GM12864 (cell line): Measurements from ENCODE around the gene PMEPA1.
A peak's percentile ranks its signal among the peaks of the same experiment; 100 is the strongest.

Experiments
- DNase-seq: peaks from one replicate; pipeline ENCODE4 v3.0.0-alpha.2; 2011; ENCODE audit warnings: low read depth
- H3K4me3 ChIP-seq: 2 replicates; pipeline ENCODE4 v1.5.1; 2011; ENCODE audit warnings: mild to moderate bottlenecking, low read depth, low read length, control low read depth
- TF ChIP-seq, protein P1 (sequence below): IDR thresholded peaks from 2 replicates; pipeline ENCODE4 v1.5.1; 2011; ENCODE audit warnings: low read depth, mild to moderate bottlenecking, moderate library complexity, low read length, control low read depth, inconsistent platforms; ENCODE audit errors: missing control alignments

Gene PMEPA1

DNA sequence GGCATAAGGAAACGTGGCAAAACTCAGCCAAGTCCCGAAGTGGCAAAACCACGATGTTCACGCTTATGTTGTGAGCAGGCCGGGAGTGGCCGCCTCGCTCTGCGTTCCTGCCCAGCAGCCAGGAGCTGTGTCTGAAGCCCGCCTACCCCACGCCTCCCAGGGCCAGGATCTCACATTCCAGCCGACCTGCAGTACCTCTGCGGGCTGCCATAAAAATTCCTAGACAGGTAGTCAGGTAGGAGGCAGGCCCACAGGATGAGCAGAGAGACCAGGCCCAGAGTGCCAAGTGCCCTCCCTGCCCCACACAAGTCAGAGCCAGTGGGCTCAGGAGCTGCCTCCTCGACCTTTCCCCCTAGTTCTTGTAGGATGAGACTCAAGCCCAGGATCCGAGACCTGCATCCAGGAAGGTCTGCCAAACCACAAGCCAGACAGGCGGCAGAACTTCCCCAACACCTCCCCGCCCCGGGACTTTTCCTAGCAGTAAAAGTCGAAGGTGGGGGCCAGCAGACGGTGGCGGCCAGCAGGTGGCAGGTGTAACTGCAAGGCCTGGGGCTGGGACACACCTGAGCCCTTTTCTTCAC lies 16.7 kb downstream of the PMEPA1 start:
- no peak overlapping the region for H3K4me3 ChIP-seq
- no peak for DNase-seq
- TF ChIP-seq, protein P1, sequence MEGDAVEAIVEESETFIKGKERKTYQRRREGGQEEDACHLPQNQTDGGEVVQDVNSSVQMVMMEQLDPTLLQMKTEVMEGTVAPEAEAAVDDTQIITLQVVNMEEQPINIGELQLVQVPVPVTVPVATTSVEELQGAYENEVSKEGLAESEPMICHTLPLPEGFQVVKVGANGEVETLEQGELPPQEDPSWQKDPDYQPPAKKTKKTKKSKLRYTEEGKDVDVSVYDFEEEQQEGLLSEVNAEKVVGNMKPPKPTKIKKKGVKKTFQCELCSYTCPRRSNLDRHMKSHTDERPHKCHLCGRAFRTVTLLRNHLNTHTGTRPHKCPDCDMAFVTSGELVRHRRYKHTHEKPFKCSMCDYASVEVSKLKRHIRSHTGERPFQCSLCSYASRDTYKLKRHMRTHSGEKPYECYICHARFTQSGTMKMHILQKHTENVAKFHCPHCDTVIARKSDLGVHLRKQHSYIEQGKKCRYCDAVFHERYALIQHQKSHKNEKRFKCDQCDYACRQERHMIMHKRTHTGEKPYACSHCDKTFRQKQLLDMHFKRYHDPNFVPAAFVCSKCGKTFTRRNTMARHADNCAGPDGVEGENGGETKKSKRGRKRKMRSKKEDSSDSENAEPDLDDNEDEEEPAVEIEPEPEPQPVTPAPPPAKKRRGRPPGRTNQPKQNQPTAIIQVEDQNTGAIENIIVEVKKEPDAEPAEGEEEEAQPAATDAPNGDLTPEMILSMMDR = peak; percentile 41

DNA sequence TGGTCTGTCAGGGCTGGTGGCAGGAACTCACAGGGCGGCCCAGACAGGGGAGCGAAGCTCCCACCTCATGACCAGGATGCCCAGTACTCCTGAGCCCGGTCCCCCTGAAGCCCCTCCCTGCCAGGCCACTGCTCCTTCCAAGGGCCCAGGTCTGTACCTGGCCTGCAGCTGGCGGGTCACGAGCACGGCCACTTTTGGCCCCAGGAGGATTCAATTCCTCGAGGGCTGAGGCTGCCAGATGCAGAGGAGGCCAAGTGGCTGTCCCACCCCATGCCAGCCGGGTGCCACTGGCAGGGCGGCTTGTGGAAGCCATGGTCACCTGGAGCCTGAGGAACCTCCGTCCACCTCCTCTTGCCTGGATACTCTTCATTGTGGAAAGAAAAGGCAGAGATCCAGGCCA lies 17.4 kb downstream of the PMEPA1 start:
- TF ChIP-seq, protein P1 = no peak
- no peak overlapping the region for H3K4me3 ChIP-seq
- DNase-seq = no peak

DNA sequence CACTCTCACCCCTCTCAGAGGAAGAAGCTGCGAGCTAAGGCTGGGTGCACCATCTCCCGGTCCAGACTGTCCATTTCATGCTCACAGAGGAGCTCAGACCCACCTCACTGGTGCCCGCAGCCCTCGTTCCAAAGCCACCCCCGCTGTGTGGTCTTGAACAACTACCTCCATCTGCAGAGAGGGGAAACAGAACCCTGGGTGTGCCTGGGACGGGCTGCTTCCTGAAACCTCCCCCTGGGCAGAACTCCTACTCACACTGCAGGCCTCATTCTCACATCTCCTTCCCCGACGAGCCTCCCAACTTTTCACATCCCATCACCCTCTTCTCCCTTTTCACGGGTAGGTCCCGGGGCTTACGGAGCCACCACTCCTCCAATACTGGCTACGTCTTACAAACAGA lies 18.1 kb downstream of the PMEPA1 start:
- no peak for DNase-seq
- no peak overlapping the region for H3K4me3 ChIP-seq
- TF ChIP-seq, protein P1 = no peak

DNA sequence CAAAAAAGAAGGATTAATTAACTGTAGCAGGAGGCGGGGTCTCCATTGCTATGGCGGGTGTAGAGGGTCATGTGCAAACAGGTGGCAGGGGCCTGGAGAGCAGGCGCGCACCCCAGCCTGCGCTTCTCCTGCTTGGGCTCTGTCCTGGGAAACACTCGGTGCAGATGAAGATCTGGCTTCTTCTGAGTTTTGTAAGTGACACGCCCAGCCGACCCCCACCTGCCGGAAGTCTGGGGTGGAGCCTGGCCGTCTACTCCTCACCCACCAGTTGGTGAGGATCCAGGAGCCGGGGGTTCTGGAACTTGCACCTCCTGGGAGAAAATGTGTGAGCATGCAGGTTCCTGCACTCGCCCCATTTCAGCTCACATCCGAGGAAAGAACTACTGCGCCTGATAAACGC lies 19.3 kb downstream of the PMEPA1 start:
- DNase-seq = no peak
- H3K4me3 ChIP-seq = no peak overlapping the region
- TF ChIP-seq, protein P1 = no peak

DNA sequence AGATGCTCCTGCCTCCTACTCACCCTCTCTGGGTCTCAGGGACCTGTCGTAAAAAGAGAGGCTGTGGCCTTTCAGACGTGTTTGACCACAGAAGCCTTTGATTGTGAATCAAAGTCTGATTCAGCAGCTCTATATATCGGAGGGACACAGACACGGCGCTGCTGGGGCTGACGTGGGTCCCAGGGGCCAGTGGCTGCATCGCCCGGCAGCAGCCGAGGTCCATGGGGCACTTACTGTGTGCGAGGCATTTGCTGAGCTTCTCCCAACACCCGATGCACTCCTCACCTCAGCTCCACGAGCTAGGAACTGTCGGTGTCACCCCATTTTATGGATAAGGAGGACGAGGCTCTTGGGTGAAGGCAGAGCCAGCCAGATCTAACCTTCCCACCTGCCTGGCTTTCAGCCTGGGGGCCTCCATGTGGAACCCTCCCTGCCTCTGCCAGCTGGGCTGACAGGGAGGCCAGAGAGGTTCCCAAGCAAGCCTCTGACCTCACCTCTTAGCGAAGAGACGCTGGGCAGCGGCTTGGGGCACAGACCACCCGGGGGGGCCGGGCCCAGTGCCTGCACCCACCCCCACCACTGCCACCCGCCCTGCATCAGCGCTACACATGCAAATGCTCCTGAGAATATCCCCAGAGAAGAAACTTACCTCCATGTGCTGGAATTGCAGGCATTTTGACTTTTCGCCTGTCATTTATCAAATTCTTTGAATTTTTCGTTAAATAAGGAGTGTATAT lies 19.9 kb downstream of the PMEPA1 start:
- TF ChIP-seq, protein P1 = no peak
- DNase-seq = no peak
- H3K4me3 ChIP-seq = no peak overlapping the region

DNA sequence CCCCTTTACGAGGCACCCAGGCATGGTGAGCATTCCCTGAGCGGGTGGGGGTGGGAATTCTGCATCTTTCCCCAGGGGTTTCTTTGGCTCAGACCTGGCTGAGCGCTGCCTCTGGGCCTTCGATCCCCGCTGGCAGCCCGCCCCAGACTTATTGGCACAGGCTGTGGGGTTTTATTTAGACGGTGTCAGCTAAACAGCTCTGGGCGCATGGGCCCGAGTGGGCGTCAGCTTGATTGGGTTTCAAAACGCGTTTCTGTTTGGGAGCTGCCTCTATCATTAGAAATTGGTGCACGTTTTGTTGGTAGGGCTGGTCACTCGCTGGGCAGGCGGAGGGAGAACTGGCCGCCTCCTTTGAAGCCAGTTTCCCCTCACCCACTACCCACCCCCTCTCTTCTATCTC lies 21.0 kb downstream of the PMEPA1 start:
- TF ChIP-seq, protein P1 = no peak
- no peak for DNase-seq
- H3K4me3 ChIP-seq = no peak overlapping the region

DNA sequence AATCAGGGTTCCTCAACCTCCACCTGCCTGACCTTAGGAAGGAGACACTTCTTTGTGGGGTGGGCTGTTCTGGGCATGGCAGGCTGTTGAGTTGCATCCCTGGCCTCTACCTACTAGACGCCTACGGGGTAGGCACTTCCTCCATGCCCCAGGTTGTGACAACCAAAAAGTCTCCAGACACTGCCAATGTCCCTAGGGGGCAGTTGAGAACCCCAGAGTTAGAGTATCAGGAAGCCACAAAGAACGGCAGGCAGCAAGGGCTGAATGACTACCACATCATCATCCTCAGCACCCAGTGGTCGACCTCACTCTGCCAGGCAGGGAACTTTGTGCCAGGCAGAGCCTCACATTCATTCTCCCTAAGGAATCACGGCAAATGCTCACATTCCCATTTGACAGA lies 21.5 kb downstream of the PMEPA1 start:
- TF ChIP-seq, protein P1 = no peak
- no peak for DNase-seq
- no peak overlapping the region for H3K4me3 ChIP-seq
